NCI-H82 (cell line): ENCODE measurements around the gene PADI4.
"Not testable (repeated sequence)": the region's sequence is repeated elsewhere in the genome, so short reads cannot be mapped to it uniquely, and the experiment has no call there.

Source experiments
- DNase-seq: peaks from one replicate; lab custom pipeline; 2025; lab: John Stamatoyannopoulos, UW

The PADI4 gene

GRCh38 chr1:17315542-17316130 is 7.6 kb downstream of the PADI4 start:
- DNase-seq = no peak

GRCh38 chr1:17316704-17317103 is 8.7 kb downstream of the PADI4 start:
- no peak for DNase-seq

- DNase-seq = no peak
These were observed 10.3 kb downstream of the PADI4 start for GRCh38 chr1:17318262-17318661.

GRCh38 chr1:17319561-17320350 is 11.8 kb downstream of the PADI4 start:
- no peak for DNase-seq

GRCh38 chr1:17321857-17322390 is 13.9 kb downstream of the PADI4 start:
- DNase-seq = not testable (repeated sequence)

GRCh38 chr1:17328855-17329254 is 20.9 kb downstream of the PADI4 start:
- DNase-seq = no peak

- no peak for DNase-seq
These were observed 21.6 kb downstream of the PADI4 start for GRCh38 chr1:17329610-17330009.

- DNase-seq = no peak
These were observed 22.9 kb downstream of the PADI4 start for GRCh38 chr1:17330856-17331255.

GRCh38 chr1:17333081-17333480 is 25.1 kb downstream of the PADI4 start:
- DNase-seq = no peak

- DNase-seq = peak; percentile 84
These were observed 28.1 kb downstream of the PADI4 start for GRCh38 chr1:17335821-17336710.

GRCh38 chr1:17338706-17339493 is 30.9 kb downstream of the PADI4 start:
- peak; percentile 69 for DNase-seq

- DNase-seq = no peak
These were observed 31.5 kb downstream of the PADI4 start for GRCh38 chr1:17339521-17339920.

- no peak for DNase-seq
These were observed 32.4 kb downstream of the PADI4 start for GRCh38 chr1:17340358-17340757.

GRCh38 chr1:17342014-17342441 is 34.0 kb downstream of the PADI4 start:
- DNase-seq = no peak

GRCh38 chr1:17345506-17345905 is 37.5 kb downstream of the PADI4 start:
- DNase-seq = not testable (repeated sequence)

- no peak for DNase-seq
These were observed 38.2 kb downstream of the PADI4 start for GRCh38 chr1:17346046-17346789.

GRCh38 chr1:17347769-17348592 is 40.0 kb downstream of the PADI4 start:
- DNase-seq = peak; percentile 27

- DNase-seq = no peak
These were observed 40.7 kb downstream of the PADI4 start for GRCh38 chr1:17348593-17349234.

- no peak for DNase-seq
These were observed 42.1 kb downstream of the PADI4 start for GRCh38 chr1:17350083-17350482.
